ENCODE results near the gene GUCY2C.
"Not testable (repeated sequence)": the region's sequence is repeated elsewhere in the genome, so short reads cannot be mapped to it uniquely, and the experiment has no call there.

Gene GUCY2C

GRCh38 chr12:14689144-14689543 is 7.3 kb downstream of the GUCY2C start:
- no peak for DNase-seq (ENCODE audit: extremely low spot score, insufficient read length, low read depth)
- no peak for FAIRE-seq

- not testable (repeated sequence) for DNase-seq (ENCODE audit: extremely low spot score, insufficient read length, low read depth); FAIRE-seq
These were observed 14.2 kb downstream of the GUCY2C start for GRCh38 chr12:14682231-14682630.

- no peak for FAIRE-seq
- no peak for DNase-seq (ENCODE audit: extremely low spot score, insufficient read length, low read depth)
These were observed 14.8 kb downstream of the GUCY2C start for GRCh38 chr12:14681625-14682024.

GRCh38 chr12:14681190-14681589 is 15.2 kb downstream of the GUCY2C start:
- DNase-seq (ENCODE audit: extremely low spot score, insufficient read length, low read depth) = no peak
- FAIRE-seq = no peak

GRCh38 chr12:14678547-14679150 is 17.8 kb downstream of the GUCY2C start:
- FAIRE-seq (no peak), DNase-seq (ENCODE audit: extremely low spot score, insufficient read length, low read depth) (no peak)

GRCh38 chr12:14668591-14668990 is 27.8 kb downstream of the GUCY2C start:
- no peak for FAIRE-seq
- no peak for DNase-seq (ENCODE audit: extremely low spot score, insufficient read length, low read depth)

GRCh38 chr12:14665354-14666348 is 30.7 kb downstream of the GUCY2C start:
- no peak for FAIRE-seq
- no peak for DNase-seq (ENCODE audit: extremely low spot score, insufficient read length, low read depth)

- FAIRE-seq (peak; percentile 76), DNase-seq (ENCODE audit: extremely low spot score, insufficient read length, low read depth) (peak; percentile 25)
These were observed 31.9 kb downstream of the GUCY2C start for GRCh38 chr12:14664434-14665023.

GRCh38 chr12:14663002-14663401 is 33.4 kb downstream of the GUCY2C start:
- FAIRE-seq (no peak), DNase-seq (ENCODE audit: extremely low spot score, insufficient read length, low read depth) (no peak)

GRCh38 chr12:14656846-14657245 is 39.6 kb downstream of the GUCY2C start:
- no peak for DNase-seq (ENCODE audit: extremely low spot score, insufficient read length, low read depth)
- no peak for FAIRE-seq

GRCh38 chr12:14655284-14655683 is 41.1 kb downstream of the GUCY2C start:
- FAIRE-seq (no peak), DNase-seq (ENCODE audit: extremely low spot score, insufficient read length, low read depth) (no peak)

- DNase-seq (ENCODE audit: extremely low spot score, insufficient read length, low read depth) (no peak), FAIRE-seq (no peak)
These were observed 41.6 kb downstream of the GUCY2C start for GRCh38 chr12:14654842-14655241.

GRCh38 chr12:14654416-14654815 is 42.0 kb downstream of the GUCY2C start:
- FAIRE-seq (no peak), DNase-seq (ENCODE audit: extremely low spot score, insufficient read length, low read depth) (no peak)

- no peak for DNase-seq (ENCODE audit: extremely low spot score, insufficient read length, low read depth)
- no peak for FAIRE-seq
These were observed 43.9 kb downstream of the GUCY2C start for GRCh38 chr12:14652483-14652882.

- no peak for FAIRE-seq
- no peak for DNase-seq (ENCODE audit: extremely low spot score, insufficient read length, low read depth)
These were observed 45.0 kb downstream of the GUCY2C start for GRCh38 chr12:14651371-14651770.

- FAIRE-seq (no peak), DNase-seq (ENCODE audit: extremely low spot score, insufficient read length, low read depth) (no peak)
These were observed 45.6 kb downstream of the GUCY2C start for GRCh38 chr12:14650789-14651188.

GRCh38 chr12:14647028-14647750 is 49.2 kb downstream of the GUCY2C start:
- no peak for DNase-seq (ENCODE audit: extremely low spot score, insufficient read length, low read depth)

GRCh38 chr12:14643251-14643650 is 53.1 kb downstream of the GUCY2C start:
- FAIRE-seq = peak; percentile 51
- no peak for DNase-seq (ENCODE audit: extremely low spot score, insufficient read length, low read depth)

More at GRCh38 chr12:14647028-14647750, 49.2 kb downstream of the GUCY2C start:
- no peak for FAIRE-seq

- no peak for FAIRE-seq
These were observed 58.3 kb downstream of the GUCY2C start for GRCh38 chr12:14638066-14638465.

GRCh38 chr12:14635776-14636175 is 60.6 kb downstream of the GUCY2C start:
- DNase-seq (ENCODE audit: extremely low spot score, insufficient read length, low read depth) = no peak
- no peak for FAIRE-seq

More at GRCh38 chr12:14638066-14638465, 58.3 kb downstream of the GUCY2C start:
- DNase-seq (ENCODE audit: extremely low spot score, insufficient read length, low read depth) = no peak

Data from GM18507 (cell line).